ENCODE measurements around the gene USE1. TPM values are rescaled to one million over a fixed set of nuclear protein-coding genes. Genes with fewer than 3 reads are reported as not detected.

The USE1 gene
- total RNA-seq, 1 experiment from 2014 or later = 27.5 TPM

DNA sequence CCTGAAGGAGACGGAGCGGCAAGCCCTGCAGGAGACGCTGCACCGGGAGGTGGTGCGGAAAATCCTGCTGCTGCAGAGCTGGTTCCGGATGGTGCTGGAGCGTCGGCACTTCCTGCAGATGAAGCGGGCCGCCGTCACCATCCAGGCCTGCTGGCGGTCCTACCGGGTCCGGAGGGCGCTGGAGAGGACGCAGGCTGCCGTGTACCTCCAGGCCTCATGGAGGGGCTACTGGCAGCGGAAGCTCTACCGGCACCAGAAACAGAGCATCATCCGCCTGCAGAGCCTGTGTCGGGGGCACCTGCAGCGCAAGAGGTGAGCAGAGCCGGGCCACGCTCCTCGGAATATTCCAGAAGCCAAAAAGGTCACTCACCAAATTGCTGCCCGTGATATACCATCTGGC is 22.4 kb upstream of the USE1 start (continued):
- TF ChIP-seq, protein P1, sequence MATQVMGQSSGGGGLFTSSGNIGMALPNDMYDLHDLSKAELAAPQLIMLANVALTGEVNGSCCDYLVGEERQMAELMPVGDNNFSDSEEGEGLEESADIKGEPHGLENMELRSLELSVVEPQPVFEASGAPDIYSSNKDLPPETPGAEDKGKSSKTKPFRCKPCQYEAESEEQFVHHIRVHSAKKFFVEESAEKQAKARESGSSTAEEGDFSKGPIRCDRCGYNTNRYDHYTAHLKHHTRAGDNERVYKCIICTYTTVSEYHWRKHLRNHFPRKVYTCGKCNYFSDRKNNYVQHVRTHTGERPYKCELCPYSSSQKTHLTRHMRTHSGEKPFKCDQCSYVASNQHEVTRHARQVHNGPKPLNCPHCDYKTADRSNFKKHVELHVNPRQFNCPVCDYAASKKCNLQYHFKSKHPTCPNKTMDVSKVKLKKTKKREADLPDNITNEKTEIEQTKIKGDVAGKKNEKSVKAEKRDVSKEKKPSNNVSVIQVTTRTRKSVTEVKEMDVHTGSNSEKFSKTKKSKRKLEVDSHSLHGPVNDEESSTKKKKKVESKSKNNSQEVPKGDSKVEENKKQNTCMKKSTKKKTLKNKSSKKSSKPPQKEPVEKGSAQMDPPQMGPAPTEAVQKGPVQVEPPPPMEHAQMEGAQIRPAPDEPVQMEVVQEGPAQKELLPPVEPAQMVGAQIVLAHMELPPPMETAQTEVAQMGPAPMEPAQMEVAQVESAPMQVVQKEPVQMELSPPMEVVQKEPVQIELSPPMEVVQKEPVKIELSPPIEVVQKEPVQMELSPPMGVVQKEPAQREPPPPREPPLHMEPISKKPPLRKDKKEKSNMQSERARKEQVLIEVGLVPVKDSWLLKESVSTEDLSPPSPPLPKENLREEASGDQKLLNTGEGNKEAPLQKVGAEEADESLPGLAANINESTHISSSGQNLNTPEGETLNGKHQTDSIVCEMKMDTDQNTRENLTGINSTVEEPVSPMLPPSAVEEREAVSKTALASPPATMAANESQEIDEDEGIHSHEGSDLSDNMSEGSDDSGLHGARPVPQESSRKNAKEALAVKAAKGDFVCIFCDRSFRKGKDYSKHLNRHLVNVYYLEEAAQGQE (IDR thresholded peaks at IDR 0.05; ENCODE audit: low read depth) = no peak
- no peak for TF ChIP-seq YY1 (IDR thresholded peaks at IDR 0.05; ENCODE audit: extremely low read depth, insufficient replicate concordance, low read depth, low read length)
- TF ChIP-seq TCF7L2 (IDR thresholded peaks at IDR 0.05; ENCODE audit: borderline replicate concordance, extremely low read depth, insufficient read depth, insufficient read length) = no peak
- no peak for TF ChIP-seq JUND (IDR thresholded peaks at IDR 0.05)
- TF ChIP-seq, protein P2, sequence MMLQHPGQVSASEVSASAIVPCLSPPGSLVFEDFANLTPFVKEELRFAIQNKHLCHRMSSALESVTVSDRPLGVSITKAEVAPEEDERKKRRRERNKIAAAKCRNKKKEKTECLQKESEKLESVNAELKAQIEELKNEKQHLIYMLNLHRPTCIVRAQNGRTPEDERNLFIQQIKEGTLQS (IDR thresholded peaks at IDR 0.05) = no peak
- TF ChIP-seq EZH2phosphoT487 (IDR thresholded peaks at IDR 0.05; ENCODE audit: borderline replicate concordance) = no peak
- no peak for TF ChIP-seq SIN3A (IDR thresholded peaks at IDR 0.05; ENCODE audit: low read depth)
- TF ChIP-seq RAD21 (IDR thresholded peaks at IDR 0.05; ENCODE audit: low read depth) = no peak
- TF ChIP-seq, protein P3, sequence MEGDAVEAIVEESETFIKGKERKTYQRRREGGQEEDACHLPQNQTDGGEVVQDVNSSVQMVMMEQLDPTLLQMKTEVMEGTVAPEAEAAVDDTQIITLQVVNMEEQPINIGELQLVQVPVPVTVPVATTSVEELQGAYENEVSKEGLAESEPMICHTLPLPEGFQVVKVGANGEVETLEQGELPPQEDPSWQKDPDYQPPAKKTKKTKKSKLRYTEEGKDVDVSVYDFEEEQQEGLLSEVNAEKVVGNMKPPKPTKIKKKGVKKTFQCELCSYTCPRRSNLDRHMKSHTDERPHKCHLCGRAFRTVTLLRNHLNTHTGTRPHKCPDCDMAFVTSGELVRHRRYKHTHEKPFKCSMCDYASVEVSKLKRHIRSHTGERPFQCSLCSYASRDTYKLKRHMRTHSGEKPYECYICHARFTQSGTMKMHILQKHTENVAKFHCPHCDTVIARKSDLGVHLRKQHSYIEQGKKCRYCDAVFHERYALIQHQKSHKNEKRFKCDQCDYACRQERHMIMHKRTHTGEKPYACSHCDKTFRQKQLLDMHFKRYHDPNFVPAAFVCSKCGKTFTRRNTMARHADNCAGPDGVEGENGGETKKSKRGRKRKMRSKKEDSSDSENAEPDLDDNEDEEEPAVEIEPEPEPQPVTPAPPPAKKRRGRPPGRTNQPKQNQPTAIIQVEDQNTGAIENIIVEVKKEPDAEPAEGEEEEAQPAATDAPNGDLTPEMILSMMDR (IDR thresholded peaks at IDR 0.05 in 2 of 3, conservative IDR thresholded peaks at IDR 0.05 in 1 of 3; ENCODE audit: borderline replicate concordance in 1 of 3, insufficient read depth in 1 of 3, low read depth in 2 of 3, low read length in 2 of 3) = no peak
- TF ChIP-seq POLR2AphosphoS5 (IDR thresholded peaks at IDR 0.05; ENCODE audit: low read depth, low read length) = no peak
- no peak for TF ChIP-seq ELF1 (IDR thresholded peaks at IDR 0.05; ENCODE audit: borderline replicate concordance, low read depth)

Data from HCT116 (cell line).